OCI-LY7 (cell line): ENCODE measurements around the gene KIF26A. TPM values are rescaled to one million over a fixed set of nuclear protein-coding genes. Genes with fewer than 3 reads are reported as not detected.

ENCODE experiments used
- BruUV-seq: library from RNA; stranded (reverse); fragments of 400-500 nt; replicated peaks from 2 replicates; lab custom pipeline; 2021; lab: Mats Ljungman, UMichigan
- CTCF ChIA-PET: fragments of 300-600 bp; sonication (Branson Sonifier 250); formaldehyde crosslinking; loops from one replicate; lab custom pipeline; 2022; ENCODE audit warnings: antibody characterized with exemption; ENCODE audit not compliant: unreplicated experiment; lab: Charles Lee
- POLR2A ChIA-PET: fragments of 300-600 bp; sonication (Branson Sonifier 250); formaldehyde crosslinking; loops from one replicate; lab custom pipeline; 2022; ENCODE audit warnings: antibody characterized with exemption; lab: Charles Lee
- DNase-seq: peaks from one replicate; pipeline ENCODE4 v3.0.0-alpha.2; 2015; ENCODE audit warnings: low spot score
- H2AFZ ChIP-seq: fragments of 200-600 bp; sonication (generic), shearing (Covaris generic); 2 replicates; pipeline ENCODE4 v1.6.1; 2014; ENCODE audit warnings: mild to moderate bottlenecking, antibody characterized with exemption, low read length, moderate library complexity
- H3K27ac ChIP-seq: fragments of 200-600 bp; sonication (generic); 2 replicates; pipeline ENCODE4 v1.5.1; 2014; ENCODE audit warnings: mixed run types, low read depth, mild to moderate bottlenecking, moderate library complexity, low read length, inconsistent platforms; ENCODE audit not compliant: poor library complexity, severe bottlenecking
- H3K36me3 ChIP-seq: fragments of 200-600 bp; sonication (generic); 2 replicates; pipeline ENCODE4 v1.6.1; 2014; ENCODE audit warnings: mild to moderate bottlenecking, antibody characterized with exemption, low read length, moderate library complexity, mixed read lengths; ENCODE audit not compliant: insufficient read depth
- H3K4me1 ChIP-seq: fragments of 200-600 bp; sonication (generic); 2 replicates; pipeline ENCODE4 v1.5.1; 2014; ENCODE audit warnings: mild to moderate bottlenecking, low read length; ENCODE audit not compliant: insufficient read depth, poor library complexity, severe bottlenecking
- H3K4me2 ChIP-seq: fragments of 200-600 bp; sonication (generic); 2 replicates; pipeline ENCODE4 v1.6.1; 2014; ENCODE audit warnings: mild to moderate bottlenecking, low read length
- H3K4me3 ChIP-seq: fragments of 200-600 bp; sonication (generic); 2 replicates; pipeline ENCODE4 v1.5.1; 2014; ENCODE audit warnings: mild to moderate bottlenecking, low read depth, low read length; ENCODE audit not compliant: poor library complexity, severe bottlenecking
- H3K79me2 ChIP-seq: fragments of 200-600 bp; sonication (generic); 2 replicates; pipeline ENCODE4 v1.6.1; 2016; ENCODE audit warnings: low read depth, mild to moderate bottlenecking, low read length, moderate library complexity, mixed read lengths; ENCODE audit not compliant: insufficient read depth
- H3K9me2 ChIP-seq: fragments of 200-600 bp; sonication (generic); 2 replicates; pipeline ENCODE4 v1.6.1; 2016; ENCODE audit warnings: mild to moderate bottlenecking, low read length, mixed read lengths; ENCODE audit not compliant: insufficient read depth
- H3K9me3 ChIP-seq: fragments of 200-600 bp; sonication (generic); 2 replicates; pipeline ENCODE4 v1.6.1; 2014; ENCODE audit warnings: mild to moderate bottlenecking, mixed run types, low read length, mixed read lengths
- H4K20me1 ChIP-seq: fragments of 200-600 bp; sonication (generic); 2 replicates; pipeline ENCODE4 v1.6.1; 2014; ENCODE audit warnings: mild to moderate bottlenecking, antibody characterized with exemption, low read length, moderate library complexity, mixed read lengths; ENCODE audit not compliant: insufficient read depth
- EZH2phosphoT487 ChIP-seq: fragments of 200-600 bp; sonication (generic); IDR thresholded peaks from 2 replicates; pipeline ENCODE4 v1.6.1; 2018; ENCODE audit warnings: low read depth, borderline replicate concordance, mild to moderate bottlenecking, mixed run types, antibody characterized with exemption, low read length, moderate library complexity, mixed read lengths
- intact Hi-C: fragments of 100-400 bp; cut with micrococcal nuclease; formaldehyde crosslinking; loops from one replicate; pipeline ENCODE4 v1.10.0; 2022; ENCODE audit not compliant: unreplicated experiment
- total RNA-seq, 2 experiments: library from RNA; depleted of rRNA in 1 of 2; stranded (reverse); fragments of >200 nt in 1 of 2; shearing (Covaris generic) in 1 of 2; gene quantifications; 2 replicates each; pipeline ENCODE4 v1.2.3, GENCODE V29; 2014 to 2022
- TF ChIP-seq, protein P1 (sequence below): fragments of 200-600 bp; sonication (generic); conservative IDR thresholded peaks from 2 replicates; pipeline ENCODE4 v1.5.1; 2014; ENCODE audit warnings: mild to moderate bottlenecking, antibody characterized with exemption, low read length, moderate library complexity, mixed read lengths

The KIF26A gene
- total RNA-seq, 2 experiments from 2014 or later: not detected

- no peaks in the 10 kb centered on the region for H3K4me1 ChIP-seq
- H3K9me2 ChIP-seq: no peaks in the 10 kb centered on the region
- ChIA-PET CTCF (no interaction called here), POLR2A (no interaction called here)
- H2AFZ ChIP-seq: no peak overlapping the region
- H3K9me3 ChIP-seq: no peaks in the 10 kb centered on the region
- BruUV-seq: no TSS peak
- intact Hi-C loops: no loop called here
- no peak overlapping the region for H3K4me3 ChIP-seq
- H3K79me2 ChIP-seq: no peaks in the 10 kb centered on the region
- no peaks in the 10 kb centered on the region for H4K20me1 ChIP-seq
- no peak for DNase-seq
- TF ChIP-seq EZH2phosphoT487: no peak
- TF ChIP-seq, protein P1, sequence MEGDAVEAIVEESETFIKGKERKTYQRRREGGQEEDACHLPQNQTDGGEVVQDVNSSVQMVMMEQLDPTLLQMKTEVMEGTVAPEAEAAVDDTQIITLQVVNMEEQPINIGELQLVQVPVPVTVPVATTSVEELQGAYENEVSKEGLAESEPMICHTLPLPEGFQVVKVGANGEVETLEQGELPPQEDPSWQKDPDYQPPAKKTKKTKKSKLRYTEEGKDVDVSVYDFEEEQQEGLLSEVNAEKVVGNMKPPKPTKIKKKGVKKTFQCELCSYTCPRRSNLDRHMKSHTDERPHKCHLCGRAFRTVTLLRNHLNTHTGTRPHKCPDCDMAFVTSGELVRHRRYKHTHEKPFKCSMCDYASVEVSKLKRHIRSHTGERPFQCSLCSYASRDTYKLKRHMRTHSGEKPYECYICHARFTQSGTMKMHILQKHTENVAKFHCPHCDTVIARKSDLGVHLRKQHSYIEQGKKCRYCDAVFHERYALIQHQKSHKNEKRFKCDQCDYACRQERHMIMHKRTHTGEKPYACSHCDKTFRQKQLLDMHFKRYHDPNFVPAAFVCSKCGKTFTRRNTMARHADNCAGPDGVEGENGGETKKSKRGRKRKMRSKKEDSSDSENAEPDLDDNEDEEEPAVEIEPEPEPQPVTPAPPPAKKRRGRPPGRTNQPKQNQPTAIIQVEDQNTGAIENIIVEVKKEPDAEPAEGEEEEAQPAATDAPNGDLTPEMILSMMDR: no peak
- no peaks in the 10 kb centered on the region for H3K36me3 ChIP-seq
- H3K4me2 ChIP-seq: no peak overlapping the region
- no peak overlapping the region for H3K27ac ChIP-seq
Observed at GRCh38 chr14:104210817-104211195, 72.4 kb downstream of the KIF26A start.

DNA sequence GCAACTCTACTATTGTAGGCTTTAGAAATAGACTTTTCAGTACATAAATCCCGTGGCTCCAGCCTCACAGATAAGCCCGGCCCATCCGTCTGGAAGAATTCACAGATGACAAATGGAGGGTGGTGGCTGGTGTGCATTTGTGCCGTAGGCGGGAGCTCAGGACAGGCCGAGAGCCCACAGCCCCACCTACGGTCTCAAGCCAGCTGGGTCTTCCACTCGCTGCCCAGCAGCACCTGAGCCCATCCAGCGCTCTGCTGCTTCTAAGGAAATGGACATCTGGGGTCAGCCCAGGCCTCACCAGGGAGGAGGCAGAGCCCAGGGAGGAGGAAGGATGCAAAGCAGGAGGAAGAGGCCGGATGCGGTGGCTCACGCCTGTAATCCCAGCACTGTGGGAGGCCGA is 72.8 kb downstream of the KIF26A start:
- CTCF ChIA-PET: no interaction called here
- H3K9me3 ChIP-seq: no peaks in the 10 kb centered on the region
- no peaks in the 10 kb centered on the region for H3K79me2 ChIP-seq
- H3K9me2 ChIP-seq: no peaks in the 10 kb centered on the region
- H3K4me1 ChIP-seq: no peaks in the 10 kb centered on the region
- H3K36me3 ChIP-seq: no peaks in the 10 kb centered on the region
- POLR2A ChIA-PET: no interaction called here
- no peak overlapping the region for H3K4me2 ChIP-seq
- H2AFZ ChIP-seq: no peak overlapping the region
- DNase-seq: no peak
- H4K20me1 ChIP-seq: no peaks in the 10 kb centered on the region
- no peak overlapping the region for H3K27ac ChIP-seq
- BruUV-seq: no TSS peak
- no peak for TF ChIP-seq EZH2phosphoT487
- TF ChIP-seq, protein P1: no peak
- H3K4me3 ChIP-seq: no peak overlapping the region
- intact Hi-C loops: no loop called here

DNA sequence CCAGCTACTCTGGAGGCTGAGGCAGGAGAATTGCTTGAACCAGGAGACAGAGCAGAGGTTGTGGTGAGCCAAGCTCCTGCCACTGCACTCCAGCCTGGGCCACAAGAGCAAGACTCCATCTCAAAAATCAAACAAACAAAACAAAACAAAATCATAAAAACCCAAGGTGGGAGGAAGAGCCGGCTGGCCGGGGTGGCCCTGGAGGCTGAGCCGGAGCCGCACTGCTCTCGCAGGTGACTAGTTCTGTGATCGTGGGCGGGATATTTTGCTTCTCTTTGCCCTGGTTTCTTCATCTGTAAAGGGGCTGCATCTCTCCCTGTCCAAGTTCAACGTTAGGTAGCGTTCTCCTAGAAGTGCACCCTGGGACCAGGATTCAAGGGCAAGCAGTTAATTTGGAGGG is 73.4 kb downstream of the KIF26A start:
- no TSS peak for BruUV-seq
- CTCF ChIA-PET: no interaction called here
- H3K4me2 ChIP-seq: no peak overlapping the region
- intact Hi-C loops: no loop called here
- no peak for TF ChIP-seq EZH2phosphoT487
- TF ChIP-seq, protein P1: no peak
- no peak overlapping the region for H2AFZ ChIP-seq
- H3K9me2 ChIP-seq: no peaks in the 10 kb centered on the region
- no peak overlapping the region for H3K4me3 ChIP-seq
- no peak overlapping the region for H3K27ac ChIP-seq
- DNase-seq: no peak
- no peaks in the 10 kb centered on the region for H3K9me3 ChIP-seq
- H3K4me1 ChIP-seq: no peaks in the 10 kb centered on the region
- H4K20me1 ChIP-seq: no peaks in the 10 kb centered on the region
- no peaks in the 10 kb centered on the region for H3K79me2 ChIP-seq
- POLR2A ChIA-PET: no interaction called here
- H3K36me3 ChIP-seq: no peaks in the 10 kb centered on the region
